ENCODE results near the gene DDX51.

- no peak for TF ChIP-seq POLR2AphosphoS5 (IDR thresholded peaks at IDR 0.05; ENCODE audit: low read depth, low read length)
- TF ChIP-seq TAF1 (IDR thresholded peaks at IDR 0.05; ENCODE audit: borderline replicate concordance, insufficient read depth, low read length): no peak
Observed at GRCh38 chr12:132174015-132174838, 30.1 kb upstream of the DDX51 start.

All from PFSK-1 (cell line).